Activated CD4-positive, alpha-beta T cell treated with anti-CD3 and anti-CD28 coated beads, Interleukin-2, amount 50 U/mL, for 24 hours (primary cell): Measurements from ENCODE around the gene MIGA2.
A peak's percentile ranks its signal among the peaks of the same experiment; 100 is the strongest.

ENCODE experiments used
- DNase-seq, 2 donors: peaks; one replicate each; pipeline ENCODE4 v3.0.0-alpha.2; 2020; ENCODE audit warnings: low read depth in 1 of 2, low spot score in 1 of 2

Gene MIGA2

GRCh38 chr9:129010267-129010975, 26.0 kb upstream of the MIGA2 start:
- no peak for DNase-seq

- no peak for DNase-seq
These were observed 25.3 kb upstream of the MIGA2 start for GRCh38 chr9:129011170-129011569.

- no peak for DNase-seq
These were observed 24.7 kb upstream of the MIGA2 start for GRCh38 chr9:129011761-129012181.

- no peak for DNase-seq
These were observed 24.1 kb upstream of the MIGA2 start for GRCh38 chr9:129012343-129012742.

- DNase-seq, result no peak
These were observed 23.5 kb upstream of the MIGA2 start for GRCh38 chr9:129012893-129013448.

GRCh38 chr9:129013674-129014073, 22.8 kb upstream of the MIGA2 start:
- DNase-seq, result no peak

GRCh38 chr9:129014124-129014523, 22.3 kb upstream of the MIGA2 start:
- no peak for DNase-seq

GRCh38 chr9:129014608-129015007, 21.8 kb upstream of the MIGA2 start:
- no peak for DNase-seq

- DNase-seq, result no peak
These were observed 15.3 kb upstream of the MIGA2 start for GRCh38 chr9:129021091-129021490.

- DNase-seq, result no peak
These were observed 14.4 kb upstream of the MIGA2 start for GRCh38 chr9:129022037-129022436.

GRCh38 chr9:129023036-129023907, 13.2 kb upstream of the MIGA2 start:
- no peak for DNase-seq

GRCh38 chr9:129023908-129024233, 12.6 kb upstream of the MIGA2 start:
- DNase-seq, result no peak

- no peak for DNase-seq
These were observed 9.8 kb upstream of the MIGA2 start for GRCh38 chr9:129026442-129027223.

- DNase-seq, result no peak
These were observed 9.2 kb upstream of the MIGA2 start for GRCh38 chr9:129027224-129027684.

GRCh38 chr9:129027685-129028191, 8.7 kb upstream of the MIGA2 start:
- peak in 1 of 2 donors; percentile 15 for DNase-seq

GRCh38 chr9:129028192-129028966, 8.0 kb upstream of the MIGA2 start, which contains the start of gene SH3GLB2:
SH3GLB2 (minus strand) TSS chr9:129028331; CDS start chr9:129028154, 177 bp downstream.
- peak; percentile 93 to 95 for DNase-seq

- DNase-seq, result no peak
These were observed 6.2 kb upstream of the MIGA2 start for GRCh38 chr9:129030191-129030590.

- no peak for DNase-seq
These were observed 4.9 kb upstream of the MIGA2 start for GRCh38 chr9:129031514-129031913.

- no peak for DNase-seq
These were observed 3.8 kb upstream of the MIGA2 start for GRCh38 chr9:129032541-129033159.

- DNase-seq, result no peak
These were observed 3.2 kb upstream of the MIGA2 start for GRCh38 chr9:129033216-129033615.
